Stimulated activated naive CD8-positive, alpha-beta T cell treated with anti-CD3 and anti-CD28 coated beads, Interleukin-15, amount 100 ng/mL, for 72 hours (primary cell): ENCODE results near the gene MICOS13.

Experiments used
- ATAC-seq: fragments of 150-1000 bp; cut with Tn5 transposase; 2 replicates; pipeline ENCODE4 v1.10.0; 2021; ENCODE audit warnings: mild to moderate bottlenecking, moderate library complexity
- DNase-seq, 2 donors: peaks; one replicate each; pipeline ENCODE4 v3.0.0; 2021 to 2022
- H3K27ac Mint-ChIP-seq, 2 donors: one replicate each; pipeline ENCODE4 v1.8.0; 2022; ENCODE audit warnings: mild to moderate bottlenecking in 2 of 2, mixed read lengths in 2 of 2, moderate library complexity in 2 of 2
- H3K27me3 Mint-ChIP-seq: one replicate; pipeline ENCODE4 v1.8.0; 2022; ENCODE audit warnings: mixed read lengths
- H3K4me1 Mint-ChIP-seq: one replicate; pipeline ENCODE4 v1.8.0; 2022; ENCODE audit warnings: mild to moderate bottlenecking, mixed read lengths
- H3K4me3 Mint-ChIP-seq, 2 donors: one replicate each; pipeline ENCODE4 v1.8.0; 2022; ENCODE audit warnings: mild to moderate bottlenecking in 2 of 2, mixed read lengths in 2 of 2, moderate library complexity in 1 of 2
- H3K9me3 Mint-ChIP-seq, 2 donors: one replicate each; pipeline ENCODE4 v1.8.0; 2022; ENCODE audit warnings: mixed read lengths in 2 of 2

Gene MICOS13, protein sequence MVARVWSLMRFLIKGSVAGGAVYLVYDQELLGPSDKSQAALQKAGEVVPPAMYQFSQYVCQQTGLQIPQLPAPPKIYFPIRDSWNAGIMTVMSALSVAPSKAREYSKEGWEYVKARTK

DNA sequence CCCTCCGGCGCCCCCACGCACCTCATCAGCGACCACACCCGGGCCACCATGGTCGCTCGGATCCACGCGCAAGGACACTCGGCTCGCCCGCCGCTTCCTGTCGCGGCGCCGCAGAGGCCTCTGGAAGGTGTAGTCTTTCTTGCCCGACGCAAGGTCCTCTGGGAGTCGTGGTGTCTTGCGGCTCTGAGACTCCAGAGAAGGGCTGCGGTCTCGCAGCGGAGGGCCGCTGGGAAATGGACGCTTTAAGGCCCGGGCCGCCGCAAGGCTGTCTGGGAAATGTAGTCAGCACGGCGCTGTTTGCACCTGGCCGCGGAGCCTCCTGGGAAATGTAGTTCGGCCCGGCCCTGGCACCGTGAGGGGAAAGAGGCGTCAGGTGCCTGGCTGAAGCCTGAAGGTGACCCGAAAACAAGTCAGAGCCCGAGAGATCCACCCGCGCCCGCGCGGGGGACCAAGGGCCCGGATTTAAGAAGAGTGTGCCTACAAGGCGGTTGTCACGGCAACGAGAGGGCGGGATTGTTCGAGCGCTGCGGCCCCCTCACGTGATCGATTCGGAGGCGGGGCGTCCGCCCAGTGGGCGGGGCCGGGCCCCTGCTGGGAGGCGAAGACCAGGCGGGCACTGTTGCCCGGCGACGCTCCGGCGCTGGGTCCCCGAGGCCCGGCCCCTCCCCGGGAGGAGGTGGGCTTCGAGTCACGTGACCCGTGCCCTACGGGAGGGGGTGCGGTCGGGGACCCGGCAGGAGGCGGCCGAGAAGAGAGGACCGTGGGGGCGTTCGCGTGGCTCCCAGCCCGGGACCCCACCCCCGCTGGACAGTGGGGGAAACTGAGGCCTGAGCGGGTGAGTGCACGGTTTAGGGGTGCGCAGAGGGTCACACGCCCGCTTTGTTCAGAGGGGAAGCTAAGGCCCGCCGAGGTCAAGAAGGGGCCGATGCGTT is at the start of gene MICOS13, which contains the start of gene HSD11B1L:
Gene MICOS13, minus strand, starts transcription at position 80 of the 932 bp plus-strand sequence. Its CDS starts 30 bp downstream, at position 50.
Gene HSD11B1L, plus strand, starts transcription at position 591 of the 932 bp plus-strand sequence. CDS start 3,806 bp downstream, outside the sequence.
- H3K4me3 Mint-ChIP-seq: peak within 1 kb of the TSS; percentile 83 to 99
- H3K9me3 Mint-ChIP-seq: no peaks in the 10 kb centered on the region
- DNase-seq (peak; percentile 98 to 99), ATAC-seq (peak; percentile 97)
- no peaks in the 10 kb centered on the region for H3K27me3 Mint-ChIP-seq
- H3K4me1 Mint-ChIP-seq: peaks cover 43% of the 10 kb centered on the region
- H3K27ac Mint-ChIP-seq: peak within 1 kb of the TSS; percentile 93 to 96

DNA sequence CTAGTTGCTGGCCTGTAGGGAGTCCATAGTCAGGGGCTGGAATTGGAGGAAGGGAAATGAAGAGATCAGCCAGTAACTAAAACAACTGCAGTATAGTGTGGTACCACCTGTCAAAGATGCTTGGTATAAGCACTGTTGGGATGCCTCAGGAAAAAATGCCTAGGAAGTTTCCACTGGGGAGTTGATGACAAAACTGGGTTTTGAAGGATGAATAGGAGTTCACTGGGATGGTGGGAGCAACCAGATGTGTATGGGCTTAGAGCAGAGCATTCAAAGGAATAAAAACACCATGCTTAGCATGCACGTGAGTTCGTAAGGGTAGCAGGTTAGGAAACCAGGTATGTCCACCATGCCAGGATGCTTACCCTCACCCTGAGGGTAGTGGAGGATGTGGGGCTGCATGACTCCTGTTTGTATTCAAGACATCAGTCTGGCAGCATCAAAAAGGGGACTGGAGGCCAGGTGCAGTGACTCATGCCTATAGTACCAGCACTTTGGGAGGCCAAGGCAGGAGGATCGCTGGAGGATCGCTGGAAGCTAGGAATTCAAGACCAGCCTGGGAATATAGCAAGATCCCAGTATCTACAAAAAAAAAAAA is 47.2 kb upstream of the MICOS13 start:
- Mint-ChIP-seq H3K4me1 (no peaks in the 10 kb centered on the region), H3K9me3 (no peaks in the 10 kb centered on the region), H3K4me3 (no peak overlapping the region), H3K27ac (peak overlapping the region in 1 of 2 donors; percentile 78), H3K27me3 (peaks cover 16% of the 10 kb centered on the region)
- no peak for ATAC-seq
- no peak for DNase-seq

DNA sequence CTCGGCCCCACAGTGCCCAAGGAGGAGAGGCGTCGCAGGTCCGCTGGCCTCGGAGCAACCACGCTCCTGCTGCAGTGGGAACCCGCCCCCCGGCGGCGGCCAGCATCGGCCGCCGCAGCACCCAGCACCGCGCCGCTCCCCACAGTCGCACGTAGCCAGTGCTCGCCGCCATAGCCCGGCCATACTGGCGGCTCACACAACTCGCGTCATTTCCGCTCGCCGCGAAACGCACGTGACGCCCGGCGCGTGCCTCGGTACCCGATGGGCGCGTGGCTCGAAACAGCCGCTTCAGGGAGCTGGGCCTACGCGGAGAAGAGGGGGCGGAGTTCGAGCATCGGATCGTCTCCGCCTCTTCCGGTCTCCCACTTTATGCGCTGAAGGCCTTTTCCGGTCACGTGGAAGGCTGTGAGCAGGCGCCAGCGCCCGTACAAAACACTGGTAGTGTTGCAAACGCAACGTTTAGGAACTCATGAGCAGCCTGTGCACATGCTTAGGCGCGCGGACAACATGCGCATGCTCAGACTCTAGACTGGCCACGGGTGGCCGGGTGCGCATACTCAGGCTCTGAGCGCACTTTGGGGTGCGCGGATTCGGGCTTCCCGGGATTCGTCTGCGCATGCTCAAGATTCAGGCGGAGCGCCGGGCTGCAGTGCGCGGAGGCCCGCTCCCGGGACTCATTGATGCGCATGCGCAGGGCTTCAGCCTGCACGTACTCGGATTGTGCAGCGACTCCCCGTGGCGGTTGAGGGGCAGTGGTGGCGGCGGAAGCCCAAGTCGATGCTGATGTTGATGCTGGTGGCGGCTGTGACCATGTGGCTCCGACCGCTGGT is 39.9 kb upstream of the MICOS13 start, which contains the start of the genes CATSPERD and LONP1:
Gene CATSPERD, plus strand, starts transcription at position 677 of the 830 bp plus-strand sequence. Its CDS starts 101 bp downstream, at position 778.
Gene LONP1, minus strand, starts transcription at position 186 of the 830 bp plus-strand sequence. Its CDS starts 14 bp downstream, at position 172.
- no peaks in the 10 kb centered on the region for H3K9me3 Mint-ChIP-seq
- peak within 1 kb of the TSS; percentile 100 for H3K27ac Mint-ChIP-seq
- DNase-seq (peak; percentile 98 to 99), ATAC-seq (peak; percentile 88)
- H3K4me3 Mint-ChIP-seq: peak within 1 kb of the TSS; percentile 92 to 93
- H3K4me1 Mint-ChIP-seq: peaks cover 39% of the 10 kb centered on the region
- peaks cover 7% of the 10 kb centered on the region for H3K27me3 Mint-ChIP-seq

DNA sequence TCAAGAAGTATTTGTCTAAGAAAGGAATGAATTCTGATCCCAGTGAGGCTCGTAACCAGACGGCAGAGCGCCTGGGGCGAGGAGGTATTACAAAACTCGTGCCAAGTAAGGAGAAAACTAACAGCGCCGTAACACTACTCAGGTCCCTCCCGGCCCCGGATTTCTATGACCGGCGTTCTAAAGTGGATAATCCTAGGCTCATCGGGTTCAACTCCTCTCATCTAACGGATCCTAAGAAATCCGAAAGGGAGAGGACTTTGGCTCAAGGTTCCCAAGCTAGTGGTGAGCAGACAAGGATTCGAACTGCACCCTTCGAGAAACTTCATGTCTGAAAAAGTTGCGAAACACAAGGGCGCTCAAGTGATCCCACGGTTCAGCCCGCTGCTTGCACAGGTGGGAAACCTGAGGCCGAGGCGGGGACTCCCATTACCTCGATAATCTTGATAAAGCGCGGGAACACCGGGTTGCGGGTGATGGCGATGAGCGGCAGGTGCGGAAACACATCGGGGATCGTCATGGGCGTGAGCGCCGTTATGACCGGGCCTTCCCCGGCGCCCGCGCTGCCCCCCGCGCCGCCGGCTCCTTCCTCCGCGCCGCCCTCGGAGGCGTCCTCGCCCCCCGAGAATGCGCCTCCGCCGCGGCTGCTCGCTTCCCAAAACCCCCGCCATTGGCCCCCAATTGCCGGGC is 39.1 kb upstream of the MICOS13 start:
- ATAC-seq: peak; percentile 5
- Mint-ChIP-seq H3K4me3 (peak overlapping the region; percentile 92 to 93), H3K27me3 (no peaks in the 10 kb centered on the region), H3K9me3 (no peaks in the 10 kb centered on the region), H3K27ac (peak overlapping the region; percentile 100), H3K4me1 (peaks cover 39% of the 10 kb centered on the region)
- DNase-seq: peak; percentile 60 to 62

DNA sequence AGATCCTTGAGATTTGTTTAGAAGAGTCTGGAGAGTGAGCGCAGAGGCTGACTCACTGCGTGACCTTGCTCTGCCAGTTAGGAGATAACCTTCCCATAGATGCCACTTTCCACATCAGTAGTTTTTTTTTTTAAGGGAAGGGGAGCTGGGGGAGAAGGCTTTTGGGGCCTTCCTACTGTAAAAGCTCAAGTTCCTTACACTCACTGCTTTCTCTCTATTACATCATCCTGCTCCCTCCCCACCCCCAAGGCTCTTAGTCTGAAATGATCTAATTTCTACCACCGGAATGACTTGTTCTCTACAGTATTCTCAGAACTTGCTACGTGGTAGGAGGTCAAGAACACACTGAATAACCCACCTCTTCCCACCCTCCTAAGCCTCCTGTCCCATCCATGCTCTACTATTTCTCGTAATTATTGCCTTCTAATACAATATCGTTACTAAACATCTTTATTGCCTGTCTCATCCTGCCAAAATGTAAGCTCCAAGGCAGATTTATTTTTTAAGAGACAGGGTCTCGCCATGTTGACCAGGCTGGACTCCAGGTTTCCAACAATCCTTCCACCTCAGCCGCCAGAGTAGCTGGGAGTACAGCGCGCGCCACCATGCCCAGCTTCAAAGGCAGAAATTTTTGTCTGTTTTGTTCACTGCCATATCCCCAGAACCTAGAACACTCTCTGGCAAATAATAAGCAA is 38.4 kb upstream of the MICOS13 start:
- H3K27ac Mint-ChIP-seq: peak overlapping the region; percentile 100
- peaks cover 43% of the 10 kb centered on the region for H3K4me1 Mint-ChIP-seq
- H3K4me3 Mint-ChIP-seq: peak overlapping the region; percentile 92 to 93
- H3K27me3 Mint-ChIP-seq: no peaks in the 10 kb centered on the region
- DNase-seq (peak; percentile 72 to 81), ATAC-seq (peak; percentile 61)
- H3K9me3 Mint-ChIP-seq: no peaks in the 10 kb centered on the region

DNA sequence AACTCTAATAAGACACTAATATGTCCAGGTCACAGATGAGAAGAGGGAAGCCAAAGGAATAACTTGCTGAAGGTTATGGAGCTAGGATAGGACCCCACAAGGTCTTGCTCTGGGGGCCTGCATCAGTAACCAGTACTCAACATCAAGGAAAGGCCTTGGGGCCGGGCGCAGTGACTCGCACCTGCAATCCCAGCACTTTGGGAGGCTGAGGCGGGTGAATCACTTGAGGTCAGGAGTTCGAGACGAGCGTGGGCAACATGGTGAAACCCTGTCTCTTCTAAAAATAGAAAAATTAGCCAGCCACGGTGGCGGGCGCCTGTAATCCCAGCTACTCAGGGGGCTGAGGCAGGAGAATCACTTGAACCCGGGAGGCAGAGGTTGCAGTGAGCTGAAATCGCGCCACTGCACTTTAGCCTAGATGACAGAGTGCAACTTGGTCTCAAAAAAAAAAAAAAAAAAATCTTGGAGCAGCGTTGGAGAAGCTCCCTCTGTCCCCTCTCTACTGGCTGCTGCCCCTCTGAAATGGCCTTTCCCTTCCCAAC is 37.8 kb upstream of the MICOS13 start:
- H3K4me1 Mint-ChIP-seq: peaks cover 46% of the 10 kb centered on the region
- H3K27me3 Mint-ChIP-seq: no peaks in the 10 kb centered on the region
- DNase-seq (peak; percentile 51 to 71), ATAC-seq (no peak)
- H3K4me3 Mint-ChIP-seq: peak overlapping the region; percentile 92 to 93
- H3K27ac Mint-ChIP-seq: peak overlapping the region; percentile 100
- no peaks in the 10 kb centered on the region for H3K9me3 Mint-ChIP-seq

DNA sequence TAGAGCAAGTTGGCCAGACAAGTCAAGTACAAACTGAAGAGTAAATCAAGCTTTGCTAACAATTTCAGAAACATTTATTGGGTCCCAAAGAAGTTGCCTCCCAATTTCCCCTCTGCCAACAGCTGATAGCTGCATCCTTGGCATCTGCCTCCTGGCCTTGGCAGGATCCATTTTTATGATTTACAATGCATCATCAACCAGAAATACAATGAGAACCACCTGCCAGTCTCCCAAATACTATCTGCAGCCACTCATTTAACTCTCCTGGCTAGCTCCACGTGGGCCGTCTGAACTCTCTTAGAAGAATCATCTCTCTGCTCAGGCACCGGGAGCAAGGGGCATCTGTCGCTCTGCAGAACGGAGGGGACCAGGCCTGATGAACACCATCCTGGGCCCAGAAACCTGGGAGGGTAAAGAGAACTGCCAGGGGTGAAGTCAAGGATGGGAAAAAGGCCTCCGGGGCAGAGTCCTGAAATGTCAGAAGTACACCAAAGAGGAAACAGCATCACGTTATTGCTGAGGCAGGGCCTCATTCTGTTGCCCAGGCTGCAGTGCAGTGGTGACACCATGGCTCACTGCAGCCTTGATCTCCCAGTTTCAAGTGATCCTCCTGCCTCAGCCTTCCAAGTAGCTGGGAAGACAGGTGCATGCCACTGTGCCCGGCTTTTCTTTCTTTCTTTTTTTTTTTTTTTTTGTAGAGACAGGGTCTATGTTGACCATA is 37.1 kb upstream of the MICOS13 start:
- no peaks in the 10 kb centered on the region for H3K9me3 Mint-ChIP-seq
- H3K4me3 Mint-ChIP-seq: peak overlapping the region; percentile 92 to 93
- no peak for DNase-seq
- peaks cover 46% of the 10 kb centered on the region for H3K4me1 Mint-ChIP-seq
- H3K27me3 Mint-ChIP-seq: no peaks in the 10 kb centered on the region
- ATAC-seq: no peak
- H3K27ac Mint-ChIP-seq: peak overlapping the region; percentile 100

DNA sequence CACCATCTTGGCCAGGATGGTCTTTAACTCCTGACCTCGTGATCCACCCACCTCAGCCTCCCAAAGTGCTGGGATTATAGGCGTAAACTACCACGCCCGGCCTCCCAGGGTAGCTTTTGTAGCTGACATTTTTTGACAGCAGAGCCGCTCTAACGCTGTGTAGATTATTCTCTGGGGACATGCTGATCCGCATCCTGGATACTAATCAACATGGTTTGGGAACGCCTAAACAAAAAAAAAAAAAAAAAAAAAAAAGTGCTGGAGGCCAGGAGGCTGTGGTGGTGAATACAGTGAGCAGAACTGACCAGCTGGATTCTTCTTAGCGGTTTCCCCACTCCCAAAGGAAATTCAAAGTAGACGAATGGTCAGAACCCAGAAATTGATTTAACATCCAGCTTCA is 34.5 kb upstream of the MICOS13 start:
- Mint-ChIP-seq H3K4me1 (peaks cover 33% of the 10 kb centered on the region), H3K27me3 (no peaks in the 10 kb centered on the region), H3K9me3 (no peaks in the 10 kb centered on the region), H3K4me3 (no peak overlapping the region), H3K27ac (no peak overlapping the region)
- ATAC-seq (no peak), DNase-seq (no peak)

DNA sequence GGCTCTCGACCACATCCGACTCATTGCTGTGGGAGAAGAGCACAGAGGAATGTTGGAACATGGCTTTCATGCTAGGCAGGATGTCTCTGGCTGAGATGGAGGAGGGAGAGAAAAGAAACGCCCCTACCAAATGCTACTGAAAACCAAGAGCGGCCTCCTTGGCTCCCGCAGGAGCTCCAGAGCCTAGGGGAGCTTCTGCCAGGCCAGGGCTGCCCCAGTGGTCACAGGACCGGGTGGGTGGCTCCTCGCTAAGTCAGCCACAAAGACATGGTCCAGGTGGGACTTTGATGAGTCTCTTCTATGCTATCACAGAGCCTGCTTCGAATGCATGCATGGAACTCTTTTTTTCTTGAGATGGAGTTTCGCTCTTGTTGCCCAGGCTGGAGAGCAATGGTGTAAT is 32.9 kb upstream of the MICOS13 start:
- H3K9me3 Mint-ChIP-seq: no peaks in the 10 kb centered on the region
- H3K27me3 Mint-ChIP-seq: no peaks in the 10 kb centered on the region
- no peak overlapping the region for H3K4me3 Mint-ChIP-seq
- H3K27ac Mint-ChIP-seq: peak overlapping the region in 1 of 2 donors; percentile 48
- ATAC-seq (no peak), DNase-seq (no peak)
- peaks cover 23% of the 10 kb centered on the region for H3K4me1 Mint-ChIP-seq

DNA sequence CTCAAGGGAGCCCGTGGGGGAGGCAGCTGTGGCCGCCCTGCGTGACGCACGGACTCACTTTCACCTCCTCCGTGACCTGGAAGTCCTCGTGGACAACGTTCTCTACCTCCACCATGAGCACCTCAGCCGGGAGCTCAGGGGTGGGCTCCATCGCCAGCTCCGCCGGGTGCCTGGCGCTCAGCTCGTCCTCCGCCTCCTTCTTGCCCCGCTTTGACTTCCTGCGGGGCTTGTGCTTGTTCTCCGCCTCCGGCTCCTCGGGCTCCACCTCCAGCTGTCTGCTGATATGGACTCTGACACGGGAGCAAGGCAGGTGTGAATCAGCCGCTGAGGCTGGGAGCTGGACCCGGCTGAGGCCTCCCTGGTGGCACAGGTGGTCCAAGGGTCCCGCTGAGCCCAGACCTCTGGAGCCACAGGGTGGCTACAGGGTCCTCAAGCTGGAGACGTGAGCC is 31.4 kb upstream of the MICOS13 start:
- DNase-seq: no peak
- Mint-ChIP-seq H3K27me3 (no peaks in the 10 kb centered on the region), H3K27ac (peak overlapping the region in 1 of 2 donors; percentile 63), H3K9me3 (no peaks in the 10 kb centered on the region), H3K4me3 (no peak overlapping the region), H3K4me1 (peaks cover 8% of the 10 kb centered on the region)
- ATAC-seq: no peak

DNA sequence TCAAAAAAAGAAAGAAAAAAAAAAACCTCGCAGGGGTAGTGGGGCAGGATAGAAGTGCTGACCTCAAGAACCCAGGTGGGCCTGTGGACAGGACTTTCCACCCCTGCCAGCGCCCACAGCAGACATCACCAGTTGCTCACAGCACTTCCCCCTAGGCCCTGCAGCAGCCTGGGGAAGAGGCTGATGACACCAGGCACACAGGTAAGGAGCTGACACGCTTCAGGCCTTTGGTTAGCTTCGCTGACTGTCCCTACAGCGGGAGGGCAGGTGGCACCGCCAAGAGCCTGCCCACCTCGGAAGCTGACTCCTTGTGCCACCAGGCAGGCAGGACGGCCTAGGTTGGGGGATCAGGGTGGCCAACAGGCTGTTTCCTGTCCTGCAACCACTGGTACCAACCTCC is 30.7 kb upstream of the MICOS13 start:
- H3K27me3 Mint-ChIP-seq: no peaks in the 10 kb centered on the region
- peaks cover 7% of the 10 kb centered on the region for H3K4me1 Mint-ChIP-seq
- DNase-seq (no peak), ATAC-seq (no peak)
- H3K27ac Mint-ChIP-seq: peak overlapping the region in 1 of 2 donors; percentile 42
- no peak overlapping the region for H3K4me3 Mint-ChIP-seq
- H3K9me3 Mint-ChIP-seq: no peaks in the 10 kb centered on the region

DNA sequence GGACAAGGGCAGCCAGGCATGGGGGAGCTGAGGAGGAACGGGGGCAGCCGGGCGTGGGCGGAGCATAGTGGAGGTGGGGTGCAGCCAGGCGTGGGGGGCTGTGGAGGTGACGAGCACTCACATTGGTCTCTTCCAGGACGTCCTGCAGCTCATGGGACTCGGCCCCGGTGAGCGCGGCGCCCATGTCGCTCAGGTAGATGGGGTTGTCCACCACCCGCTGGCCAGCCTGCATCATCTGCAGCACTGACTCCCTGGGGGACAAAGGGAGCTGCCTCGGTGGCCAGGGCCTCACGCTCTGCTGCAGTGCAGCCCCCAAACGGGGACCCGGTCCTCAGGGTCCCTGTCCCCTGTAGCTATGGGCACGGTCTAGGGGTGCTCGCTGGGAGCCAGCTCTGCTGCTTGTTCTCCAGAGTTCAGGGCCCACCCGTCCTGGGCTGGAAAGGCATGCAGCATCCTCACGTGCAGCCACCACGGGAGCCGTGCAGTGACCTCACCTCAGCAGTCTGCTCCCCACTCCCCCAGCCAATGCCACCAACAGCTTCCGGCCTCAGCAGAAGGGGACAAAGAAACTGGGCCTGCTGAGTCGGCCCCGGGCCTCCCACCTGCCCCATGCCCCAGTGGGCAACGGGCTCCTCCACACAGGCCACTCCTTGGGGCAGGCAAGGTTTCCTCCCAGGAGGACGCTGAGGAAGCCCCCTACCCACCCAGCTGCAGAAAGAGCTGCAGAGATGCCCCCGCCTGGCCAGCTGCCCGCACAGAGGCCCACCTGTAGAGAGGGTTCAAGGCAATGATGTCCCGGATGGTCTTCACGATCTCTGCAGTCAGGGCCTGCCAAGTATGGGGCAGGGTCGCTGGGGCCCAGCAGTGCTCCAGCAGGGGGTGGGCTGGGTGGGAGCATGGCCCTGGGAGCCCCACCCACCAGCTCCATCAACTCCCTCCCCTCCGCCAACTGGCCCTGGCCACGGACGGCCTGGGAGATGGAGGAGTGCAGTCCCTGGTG is 27.6 kb upstream of the MICOS13 start:
- Mint-ChIP-seq H3K27ac (no peak overlapping the region), H3K4me3 (no peak overlapping the region), H3K4me1 (no peaks in the 10 kb centered on the region), H3K27me3 (no peaks in the 10 kb centered on the region), H3K9me3 (no peaks in the 10 kb centered on the region)
- DNase-seq (no peak), ATAC-seq (peak; percentile 16)
